Measurements from ENCODE around the gene PBX3. TPM values are rescaled to one million over a fixed set of nuclear protein-coding genes. Genes with fewer than 3 reads are reported as not detected.

The PBX3 gene
- total RNA-seq, 1 donor from 2014 or later: 46.1 TPM

DNA sequence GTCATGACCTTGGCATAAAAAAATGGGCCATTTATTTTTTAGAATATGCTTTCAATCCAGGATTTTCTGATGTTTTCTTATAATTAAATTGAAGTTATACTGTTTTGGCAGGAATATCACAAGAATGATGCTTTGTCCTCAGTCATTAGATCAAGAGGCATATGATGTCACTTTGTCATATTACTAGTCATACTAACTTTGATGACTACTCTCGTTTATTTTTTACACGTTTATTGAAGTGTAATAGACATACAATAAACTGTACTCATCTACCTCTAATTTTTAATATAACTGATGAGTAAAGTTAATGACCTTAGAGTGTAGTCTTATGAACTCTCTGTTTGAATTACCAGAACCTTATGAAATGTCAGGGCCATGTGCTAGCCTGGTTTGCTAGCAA lies 56.4 kb downstream of the PBX3 start:
- Histone ChIP-seq H3K27me3 (ENCODE audit: low read depth) (no peaks in the 10 kb centered on the region), H3K4me1 (no peaks in the 10 kb centered on the region), H3K4me3 (no peak overlapping the region), H3K27ac (no peak overlapping the region), H3K9me3 (no peaks in the 10 kb centered on the region), H3K36me3 (peaks cover 5% of the 10 kb centered on the region)
- no peak for DNase-seq
- no peak for TF ChIP-seq CTCF (IDR thresholded peaks at IDR 0.05)
- intact Hi-C loops (cut with DNase I): no loop called here
- ATAC-seq: no peak

DNA sequence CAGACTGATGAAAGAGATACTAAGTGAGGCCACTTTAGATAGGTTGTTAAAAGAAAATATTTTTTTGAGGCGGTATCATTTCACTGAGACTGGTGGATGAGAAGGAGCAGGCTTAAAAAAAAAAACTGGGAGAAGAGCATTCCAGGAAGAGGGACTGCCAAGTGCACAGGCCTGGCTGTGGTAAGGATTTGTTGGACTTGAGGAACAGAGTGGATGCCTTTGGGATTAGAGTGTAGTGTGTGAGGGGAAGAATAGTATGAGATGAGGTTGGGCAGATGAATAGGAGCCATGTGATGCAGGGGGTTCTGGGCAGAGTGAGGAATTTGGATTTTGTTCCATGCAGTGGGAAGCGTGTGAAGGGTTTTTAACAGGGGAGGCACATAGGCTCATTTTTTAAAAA lies 57.9 kb downstream of the PBX3 start:
- H3K4me3 ChIP-seq: no peak overlapping the region
- DNase-seq: no peak
- intact Hi-C loops (cut with DNase I): no loop called here
- H3K9me3 ChIP-seq: no peaks in the 10 kb centered on the region
- peak in 1 of 2 donors; percentile 37 for ATAC-seq
- no peak overlapping the region for H3K27ac ChIP-seq
- H3K4me1 ChIP-seq: no peaks in the 10 kb centered on the region
- TF ChIP-seq CTCF (IDR thresholded peaks at IDR 0.05): no peak
- H3K27me3 ChIP-seq (ENCODE audit: low read depth): no peaks in the 10 kb centered on the region
- peaks cover 5% of the 10 kb centered on the region for H3K36me3 ChIP-seq

DNA sequence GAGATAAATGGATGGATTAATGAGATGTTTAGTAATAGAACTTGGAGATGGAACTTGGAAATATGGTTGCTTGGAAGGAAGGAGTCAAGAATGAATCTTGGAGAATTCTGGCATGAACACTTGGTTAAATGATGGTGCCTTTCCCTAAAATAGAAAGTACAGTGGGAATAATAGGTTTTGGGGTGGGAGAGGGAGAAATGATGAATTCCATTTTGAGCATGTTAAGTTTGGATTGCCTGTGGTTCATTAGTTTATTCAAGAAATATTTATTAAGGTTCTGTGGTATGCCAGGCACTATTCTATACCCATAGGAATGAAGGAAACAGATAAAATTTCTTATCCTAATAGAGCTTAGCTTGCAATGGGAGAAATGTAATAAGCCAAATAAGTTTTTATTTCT lies 58.4 kb downstream of the PBX3 start:
- H3K36me3 ChIP-seq: peaks cover 5% of the 10 kb centered on the region
- DNase-seq (no peak), ATAC-seq (no peak)
- H3K4me1 ChIP-seq: no peaks in the 10 kb centered on the region
- no peaks in the 10 kb centered on the region for H3K9me3 ChIP-seq
- no peak overlapping the region for H3K27ac ChIP-seq
- intact Hi-C loops (cut with DNase I): no loop called here
- no peak for TF ChIP-seq CTCF (IDR thresholded peaks at IDR 0.05)
- no peak overlapping the region for H3K4me3 ChIP-seq
- H3K27me3 ChIP-seq (ENCODE audit: low read depth): no peaks in the 10 kb centered on the region

DNA sequence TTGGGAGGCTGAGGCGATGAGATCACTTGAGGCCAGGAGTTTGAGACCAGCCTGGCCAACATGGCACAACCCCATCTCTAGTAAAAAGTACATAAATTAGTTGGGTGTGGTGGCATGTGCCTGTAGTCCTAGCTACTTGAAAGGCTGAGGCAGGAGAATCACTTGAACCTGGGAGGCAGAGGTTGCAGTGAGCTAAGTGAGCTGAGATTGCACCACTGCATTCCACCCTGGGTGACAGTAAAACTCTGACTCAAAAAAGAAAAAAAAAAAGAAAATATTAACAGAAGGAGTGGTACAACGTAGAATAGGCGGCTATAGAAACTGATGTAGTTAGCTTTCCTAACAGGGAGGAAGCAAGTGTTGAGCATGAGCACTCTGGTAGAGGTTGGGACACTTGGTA lies 59.9 kb downstream of the PBX3 start:
- DNase-seq (no peak), ATAC-seq (peak; percentile 44 to 61)
- intact Hi-C loops (cut with DNase I): no loop called here

GRCh38 chr9:125810161-125810560 lies 63.0 kb downstream of the PBX3 start:
- TF ChIP-seq CTCF (IDR thresholded peaks at IDR 0.05): no peak
- Histone ChIP-seq H3K9me3 (no peaks in the 10 kb centered on the region), H3K27ac (no peak overlapping the region), H3K27me3 (ENCODE audit: low read depth) (no peaks in the 10 kb centered on the region), H3K4me1 (no peaks in the 10 kb centered on the region), H3K36me3 (no peaks in the 10 kb centered on the region), H3K4me3 (no peak overlapping the region)
- intact Hi-C loops (cut with DNase I): no loop called here
- ATAC-seq (no peak), DNase-seq (no peak)

More for the DNA sequence above, 59.9 kb downstream of the PBX3 start:
- H3K4me3 ChIP-seq: no peak overlapping the region
- TF ChIP-seq CTCF (IDR thresholded peaks at IDR 0.05): no peak
- H3K9me3 ChIP-seq: no peaks in the 10 kb centered on the region
- H3K27ac ChIP-seq: no peak overlapping the region
- H3K36me3 ChIP-seq: no peaks in the 10 kb centered on the region
- no peaks in the 10 kb centered on the region for H3K4me1 ChIP-seq
- no peaks in the 10 kb centered on the region for H3K27me3 ChIP-seq (ENCODE audit: low read depth)

GRCh38 chr9:125811002-125811401 lies 63.8 kb downstream of the PBX3 start:
- Histone ChIP-seq H3K27me3 (ENCODE audit: low read depth) (no peaks in the 10 kb centered on the region), H3K4me3 (no peak overlapping the region), H3K27ac (no peak overlapping the region), H3K4me1 (no peaks in the 10 kb centered on the region), H3K9me3 (no peaks in the 10 kb centered on the region), H3K36me3 (no peaks in the 10 kb centered on the region)
- intact Hi-C loops (cut with DNase I): no loop called here
- DNase-seq (no peak), ATAC-seq (no peak)
- no peak for TF ChIP-seq CTCF (IDR thresholded peaks at IDR 0.05)

Data from lower lobe of right lung (tissue), 2 donors.